ENCODE data around the gene PLK3.

DNA sequence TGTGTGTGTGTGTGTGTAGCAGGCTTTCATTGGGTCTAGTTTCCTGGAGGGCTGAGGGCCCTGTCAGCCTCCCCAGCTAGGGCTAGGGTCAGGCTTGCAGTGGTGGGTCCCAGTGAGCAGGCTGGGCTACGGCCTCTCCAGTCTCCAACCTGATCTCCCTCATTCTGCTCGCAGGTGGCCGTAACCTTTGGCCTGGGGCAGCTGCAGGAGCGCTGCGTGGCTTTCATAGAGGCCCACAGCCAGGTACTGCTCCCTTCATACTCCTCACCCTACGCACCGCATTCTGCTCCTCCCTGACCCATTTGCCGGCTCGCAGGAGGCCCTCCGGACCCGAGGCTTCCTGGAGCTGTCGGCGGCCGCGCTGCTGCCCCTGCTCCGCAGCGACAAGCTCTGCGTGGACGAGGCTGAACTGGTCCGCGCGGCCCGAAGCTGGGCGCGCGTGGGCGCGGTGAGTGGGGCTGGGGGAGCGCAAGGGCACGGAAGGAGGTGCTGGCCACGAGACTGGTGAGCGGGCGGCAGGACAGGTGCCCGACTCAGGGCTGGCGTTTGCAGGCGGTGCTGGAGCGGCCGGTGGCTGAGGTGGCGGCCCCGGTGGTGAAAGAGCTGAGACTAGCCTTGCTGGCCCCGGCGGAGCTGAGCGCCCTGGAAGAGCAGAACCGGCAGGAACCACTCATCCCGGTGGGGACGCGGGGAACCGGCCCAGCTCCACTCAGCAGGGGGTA, 12.8 kb downstream of the PLK3 start:
- no peak for TF ChIP-seq NBN (IDR thresholded peaks at IDR 0.05; ENCODE audit: low read depth)
- no peak for TF ChIP-seq ZNF354B (CRISPR knock-in tag; IDR thresholded peaks at IDR 0.05)
- TF ChIP-seq FOXJ3 (CRISPR knock-in tag; IDR thresholded peaks at IDR 0.05): no peak
- no peak for TF ChIP-seq NFRKB (IDR thresholded peaks at IDR 0.05; ENCODE audit: low read depth)
- no peak for TF ChIP-seq TEAD2 (tag; IDR thresholded peaks at IDR 0.05)
- TF ChIP-seq SLC30A9 (CRISPR knock-in tag; IDR thresholded peaks at IDR 0.05): no peak
- no peak for TF ChIP-seq SMAD2 (IDR thresholded peaks at IDR 0.05; ENCODE audit: low read depth, low read length)
